ENCODE results near the gene NR3C1. TPM values are rescaled to one million over a fixed set of nuclear protein-coding genes. Genes with fewer than 3 reads are reported as not detected.

NR3C1 gene
- total RNA-seq, 1 experiment from 2014 or later: 16.0 TPM

DNA sequence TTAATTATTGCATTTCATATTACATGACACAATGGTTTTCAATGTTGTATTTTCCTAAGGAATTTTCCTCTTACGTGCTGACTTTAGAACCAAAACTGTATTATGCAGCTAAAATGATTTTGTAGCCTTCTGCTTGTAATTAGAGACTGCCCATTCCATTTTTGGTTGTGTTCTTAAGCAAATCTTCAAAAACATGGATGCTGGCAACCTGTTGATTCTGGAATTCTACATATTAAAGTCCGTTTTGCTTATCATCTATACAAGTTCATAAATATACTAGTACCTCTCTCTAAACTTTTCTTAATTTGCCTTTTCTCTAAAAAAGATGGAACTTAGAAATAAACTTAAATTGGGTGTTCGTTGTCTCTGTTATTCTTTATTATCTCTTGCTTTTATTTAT lies 88.3 kb downstream of the NR3C1 start:
- H3K9me3 ChIP-seq (ENCODE audit: control insufficient read depth in 1 of 2, insufficient read depth in 1 of 2, low read depth in 1 of 2, low read length in 2 of 2): no peaks in the 10 kb centered on the region
- H3K79me2 ChIP-seq (ENCODE audit: insufficient read depth, low read length): no peaks in the 10 kb centered on the region
- no TSS peak for BruUV-seq (replicated peaks)
- POLR2A ChIA-PET: no interaction called here
- no peak overlapping the region for H3K4me3 ChIP-seq (replicated peaks in 1 of 2; ENCODE audit: low read depth in 1 of 2, low read length in 2 of 2)
- TF ChIP-seq RAD21 (IDR thresholded peaks at IDR 0.05; ENCODE audit: low read depth): no peak
- TF ChIP-seq EZH2phosphoT487 (IDR thresholded peaks at IDR 0.05; ENCODE audit: borderline replicate concordance): no peak
- no peak overlapping the region for H2AFZ ChIP-seq (ENCODE audit: low read depth, low read length, poor library complexity, severe bottlenecking)
- no peaks in the 10 kb centered on the region for H3K9me2 ChIP-seq (ENCODE audit: insufficient read depth)
- DNase-seq (ENCODE audit: low read depth, low spot score) (no peak), ATAC-seq (no peak)
- intact Hi-C loops (cut with micrococcal nuclease): no loop called here
- CTCF ChIA-PET: no interaction called here
- RAD21 ChIA-PET (ENCODE audit: low non-redundant PET in 1 of 2, low total read pairs in 2 of 2, uncharacterized antibody in 2 of 2, unreplicated experiment in 2 of 2): no interaction called here
- peaks cover 0 to 9% of the 10 kb centered on the region in 2 experiments; a peak in 1 of 4 replicates for H3K4me1 ChIP-seq (ENCODE audit: control insufficient read depth in 1 of 2, insufficient read depth in 2 of 2, low read length in 2 of 2)
- H3K4me2 ChIP-seq (ENCODE audit: low read length): no peak overlapping the region
- H3K27ac ChIP-seq (ENCODE audit: low read depth, low read length): no peak overlapping the region
- H4K20me1 ChIP-seq (ENCODE audit: insufficient read depth): no peaks in the 10 kb centered on the region
- no peak overlapping the region for H3K9ac ChIP-seq (ENCODE audit: low read length)
- H3K36me3 ChIP-seq (ENCODE audit: control insufficient read depth in 1 of 2, insufficient read depth in 2 of 2, low read length in 2 of 2): no peaks in the 10 kb centered on the region
- H3K27me3 ChIP-seq (ENCODE audit: insufficient read depth, low read length): no peaks in the 10 kb centered on the region

GRCh38 chr5:143314659-143315058 lies 88.8 kb downstream of the NR3C1 start:
- POLR2A ChIA-PET: no interaction called here

More at GRCh38 chr5:143314659-143315058, 88.8 kb downstream of the NR3C1 start:
- no peak overlapping the region for H3K27ac ChIP-seq (ENCODE audit: low read depth, low read length)
- no peaks in the 10 kb centered on the region for H3K9me2 ChIP-seq (ENCODE audit: insufficient read depth)
- no peaks in the 10 kb centered on the region; a peak in 1 of 4 replicates for H3K36me3 ChIP-seq (ENCODE audit: control insufficient read depth in 1 of 2, insufficient read depth in 2 of 2, low read length in 2 of 2)
- intact Hi-C loops (cut with micrococcal nuclease): no loop called here
- no peaks in the 10 kb centered on the region for H3K27me3 ChIP-seq (ENCODE audit: insufficient read depth, low read length)
- ATAC-seq (no peak), DNase-seq (ENCODE audit: low read depth, low spot score) (no peak)
- H3K4me2 ChIP-seq (ENCODE audit: low read length): no peak overlapping the region
- H4K20me1 ChIP-seq (ENCODE audit: insufficient read depth): no peaks in the 10 kb centered on the region
- CTCF ChIA-PET: no interaction called here
- no peaks in the 10 kb centered on the region for H3K79me2 ChIP-seq (ENCODE audit: insufficient read depth, low read length)
- H3K9me3 ChIP-seq (ENCODE audit: control insufficient read depth in 1 of 2, insufficient read depth in 1 of 2, low read depth in 1 of 2, low read length in 2 of 2): no peaks in the 10 kb centered on the region
- H3K4me1 ChIP-seq (ENCODE audit: control insufficient read depth in 1 of 2, insufficient read depth in 2 of 2, low read length in 2 of 2): peaks cover 0 to 9% of the 10 kb centered on the region in 2 experiments; a peak in 1 of 4 replicates
- BruUV-seq (replicated peaks): no TSS peak
- TF ChIP-seq FOSL1 (IDR thresholded peaks at IDR 0.05; ENCODE audit: low read depth) (peak; percentile 13; the same call in 1 of the 2 replicates), CEBPB (IDR thresholded peaks at IDR 0.05; ENCODE audit: low read depth) (0 out of 2 replicates have a peak, but pooled peaks have one; percentile 7), SIN3A (IDR thresholded peaks at IDR 0.05; ENCODE audit: low read depth) (no peak)
- no peak overlapping the region for H3K9ac ChIP-seq (ENCODE audit: low read length)
- RAD21 ChIA-PET (ENCODE audit: low non-redundant PET in 1 of 2, low total read pairs in 2 of 2, uncharacterized antibody in 2 of 2, unreplicated experiment in 2 of 2): no interaction called here
- H3K4me3 ChIP-seq (replicated peaks in 1 of 2; ENCODE audit: low read depth in 1 of 2, low read length in 2 of 2): no peak overlapping the region
- H2AFZ ChIP-seq (ENCODE audit: low read depth, low read length, poor library complexity, severe bottlenecking): no peak overlapping the region

All from HCT116 (cell line).